ENCODE results near the gene ASTN1.

Gene ASTN1

GRCh38 chr1:177164380-177165068 is at the start of gene ASTN1:
Gene ASTN1, minus strand, starts transcription at chr1:177164712. Its CDS starts 36 bp downstream, at chr1:177164676.
- no peak for DNase-seq

- no peak for DNase-seq
These were observed 46.7 kb upstream of the ASTN1 start for GRCh38 chr1:177211231-177211630.

GRCh38 chr1:177210071-177210470 is 45.6 kb upstream of the ASTN1 start:
- DNase-seq, result no peak

GRCh38 chr1:177209357-177209756 is 44.8 kb upstream of the ASTN1 start:
- DNase-seq, result no peak

- no peak for DNase-seq
These were observed 44.4 kb upstream of the ASTN1 start for GRCh38 chr1:177208920-177209319.

- DNase-seq, result no peak
These were observed 42.4 kb upstream of the ASTN1 start for GRCh38 chr1:177206831-177207355.

- DNase-seq, result no peak
These were observed 35.8 kb upstream of the ASTN1 start for GRCh38 chr1:177200290-177200689.

GRCh38 chr1:177198243-177198642 is 33.7 kb upstream of the ASTN1 start:
- DNase-seq, result no peak

- DNase-seq, result no peak
These were observed 25.9 kb upstream of the ASTN1 start for GRCh38 chr1:177190308-177190970.

- no peak for DNase-seq
These were observed 22.1 kb upstream of the ASTN1 start for GRCh38 chr1:177186639-177187038.

GRCh38 chr1:177185209-177185608 is 20.7 kb upstream of the ASTN1 start:
- no peak for DNase-seq

- no peak for DNase-seq
These were observed 19.3 kb upstream of the ASTN1 start for GRCh38 chr1:177183836-177184235.

- no peak for DNase-seq
These were observed 17.2 kb upstream of the ASTN1 start for GRCh38 chr1:177181631-177182291.

- no peak for DNase-seq
These were observed 16.7 kb upstream of the ASTN1 start for GRCh38 chr1:177181280-177181630.

GRCh38 chr1:177174921-177175634 is 10.6 kb upstream of the ASTN1 start:
- DNase-seq, result no peak

- no peak for DNase-seq
These were observed 9.5 kb upstream of the ASTN1 start for GRCh38 chr1:177173976-177174375.

GRCh38 chr1:177172866-177173265 is 8.4 kb upstream of the ASTN1 start:
- DNase-seq, result no peak

- DNase-seq, result no peak
These were observed 7.8 kb upstream of the ASTN1 start for GRCh38 chr1:177172272-177172671.

- no peak for DNase-seq
These were observed 7.1 kb upstream of the ASTN1 start for GRCh38 chr1:177171536-177172123.

- DNase-seq, result no peak
These were observed 6.4 kb upstream of the ASTN1 start, which contains the start of gene BRINP2 for GRCh38 chr1:177170756-177171535. Gene BRINP2, plus strand, starts transcription at chr1:177170958. Its CDS starts 58,919 bp downstream, at chr1:177229877.

GRCh38 chr1:177165069-177165439 is 542 bp upstream of the ASTN1 start:
- no peak for DNase-seq

- no peak for DNase-seq
These were observed 600 bp downstream of the ASTN1 start for GRCh38 chr1:177163844-177164379.

All from DMS 273 treated with DMSO at 0.1 percent for 48 hours (cell line).